ENCODE measurements around the gene ERLEC1. TPM values are rescaled to one million over a fixed set of nuclear protein-coding genes. Genes with fewer than 3 reads are reported as not detected.

Gene ERLEC1
- total RNA-seq, 4 donors from 2014 or later, result 26.7 to 53.6 (median 28.9) TPM

DNA sequence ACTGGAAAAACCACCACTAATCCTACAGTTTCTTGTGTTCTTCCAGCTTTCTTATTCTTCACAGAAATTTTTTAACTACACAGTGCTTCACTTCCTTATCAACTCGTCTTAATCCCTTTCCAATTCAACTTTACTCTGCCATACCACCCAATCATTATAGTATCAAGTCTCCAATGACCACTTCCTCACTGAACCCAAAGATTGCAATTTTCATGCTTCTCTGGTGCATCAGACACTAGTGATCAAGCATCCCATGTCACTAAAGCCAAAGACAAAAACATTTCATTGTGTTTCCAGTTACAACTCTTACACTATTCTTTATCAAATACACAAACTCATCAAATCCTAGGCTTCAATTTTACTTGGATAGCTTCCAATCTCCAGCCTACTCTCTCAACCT lies 9.7 kb upstream of the ERLEC1 start:
- in situ Hi-C loops (cut with MboI; ENCODE audit: low sequenced_read_pairs in 4 of 4) (no loop called here), intact Hi-C loops (cut with DNase I; ENCODE audit: low total_unique reads) (no loop called here)
- TF ChIP-seq POLR2A (IDR thresholded peaks at IDR 0.05), result no peak
- TF ChIP-seq, protein P1, sequence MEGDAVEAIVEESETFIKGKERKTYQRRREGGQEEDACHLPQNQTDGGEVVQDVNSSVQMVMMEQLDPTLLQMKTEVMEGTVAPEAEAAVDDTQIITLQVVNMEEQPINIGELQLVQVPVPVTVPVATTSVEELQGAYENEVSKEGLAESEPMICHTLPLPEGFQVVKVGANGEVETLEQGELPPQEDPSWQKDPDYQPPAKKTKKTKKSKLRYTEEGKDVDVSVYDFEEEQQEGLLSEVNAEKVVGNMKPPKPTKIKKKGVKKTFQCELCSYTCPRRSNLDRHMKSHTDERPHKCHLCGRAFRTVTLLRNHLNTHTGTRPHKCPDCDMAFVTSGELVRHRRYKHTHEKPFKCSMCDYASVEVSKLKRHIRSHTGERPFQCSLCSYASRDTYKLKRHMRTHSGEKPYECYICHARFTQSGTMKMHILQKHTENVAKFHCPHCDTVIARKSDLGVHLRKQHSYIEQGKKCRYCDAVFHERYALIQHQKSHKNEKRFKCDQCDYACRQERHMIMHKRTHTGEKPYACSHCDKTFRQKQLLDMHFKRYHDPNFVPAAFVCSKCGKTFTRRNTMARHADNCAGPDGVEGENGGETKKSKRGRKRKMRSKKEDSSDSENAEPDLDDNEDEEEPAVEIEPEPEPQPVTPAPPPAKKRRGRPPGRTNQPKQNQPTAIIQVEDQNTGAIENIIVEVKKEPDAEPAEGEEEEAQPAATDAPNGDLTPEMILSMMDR (IDR thresholded peaks at IDR 0.05 in 4 of 5, conservative IDR thresholded peaks at IDR 0.05 in 1 of 5), result no peak
- H3K27me3 ChIP-seq, result no peaks in the 10 kb centered on the region
- no peak overlapping the region for H3K27ac ChIP-seq
- H3K36me3 ChIP-seq, result peaks cover 0 to 10% of the 10 kb centered on the region in 2 donors
- H3K4me1 ChIP-seq, result no peaks in the 10 kb centered on the region
- no peak overlapping the region for H3K4me3 ChIP-seq
- no peaks in the 10 kb centered on the region for H3K9me3 ChIP-seq
- no peak for ATAC-seq
- no peak for DNase-seq

DNA sequence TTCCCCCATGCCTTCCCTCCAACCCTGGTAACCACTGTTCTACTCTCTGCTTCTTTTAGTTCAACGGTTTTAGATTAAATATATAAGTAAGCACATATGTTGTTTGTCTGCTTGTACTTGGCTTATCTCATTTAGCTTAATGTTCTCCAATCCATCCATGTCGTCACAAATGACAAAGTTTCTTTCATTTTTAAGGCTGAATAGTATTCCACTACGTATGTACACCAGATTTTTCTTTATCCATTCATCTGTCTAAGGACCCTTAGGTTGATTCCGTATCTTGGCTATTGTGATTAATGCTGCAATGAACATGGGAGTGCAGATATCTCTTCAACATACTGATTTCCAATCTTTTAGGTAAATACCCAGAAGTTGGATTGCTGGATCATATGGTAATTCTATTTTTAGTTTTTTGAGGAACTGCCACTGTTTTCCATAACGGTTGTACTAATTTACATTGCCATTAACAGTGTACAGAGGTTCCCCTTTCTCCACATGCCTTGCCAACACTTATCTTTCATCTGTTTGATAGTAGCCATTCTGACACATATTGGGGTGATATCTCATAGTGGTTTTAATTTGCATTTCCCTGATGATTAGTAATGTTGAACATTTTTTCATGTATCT lies 8.2 kb upstream of the ERLEC1 start:
- intact Hi-C loops (cut with DNase I; ENCODE audit: low total_unique reads) (no loop called here), in situ Hi-C loops (cut with MboI; ENCODE audit: low sequenced_read_pairs in 4 of 4) (no loop called here)
- H3K27ac ChIP-seq, result no peak overlapping the region
- TF ChIP-seq POLR2A (IDR thresholded peaks at IDR 0.05), result no peak
- TF ChIP-seq, protein P1 (IDR thresholded peaks at IDR 0.05 in 4 of 5, conservative IDR thresholded peaks at IDR 0.05 in 1 of 5), result no peak
- ATAC-seq (no peak), DNase-seq (no peak)
- H3K36me3 ChIP-seq, result peaks cover 0 to 10% of the 10 kb centered on the region in 2 donors
- no peaks in the 10 kb centered on the region for H3K9me3 ChIP-seq
- no peaks in the 10 kb centered on the region for H3K27me3 ChIP-seq
- peaks cover 0 to 5% of the 10 kb centered on the region in 2 donors for H3K4me1 ChIP-seq
- no peak overlapping the region for H3K4me3 ChIP-seq

DNA sequence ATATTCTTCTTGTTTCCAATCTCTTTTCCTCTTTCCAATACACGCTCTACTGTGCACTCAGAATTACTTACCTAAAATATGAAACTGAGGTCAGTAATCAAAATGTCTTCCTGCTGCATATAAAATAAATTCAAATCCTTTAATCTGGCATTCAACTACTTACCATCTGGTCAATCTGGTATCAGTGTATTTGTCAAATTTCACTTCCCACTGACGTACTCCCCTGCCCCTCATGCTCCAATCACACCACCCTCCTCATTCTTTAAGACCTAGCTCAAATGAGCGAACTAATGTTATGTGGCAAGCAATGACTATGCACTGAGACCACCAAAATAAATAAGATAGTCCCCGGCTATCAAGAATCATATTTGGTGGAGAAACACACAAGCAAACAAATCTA lies 6.8 kb upstream of the ERLEC1 start:
- ATAC-seq, result no peak
- no peak overlapping the region for H3K4me3 ChIP-seq
- no peak overlapping the region for H3K27ac ChIP-seq
- H3K36me3 ChIP-seq, result peaks cover 0 to 10% of the 10 kb centered on the region in 2 donors
- H3K27me3 ChIP-seq, result no peaks in the 10 kb centered on the region
- DNase-seq, result no peak
- in situ Hi-C loops (cut with MboI; ENCODE audit: low sequenced_read_pairs in 4 of 4), result no loop called here
- no peak for TF ChIP-seq POLR2A (IDR thresholded peaks at IDR 0.05)
- TF ChIP-seq, protein P1 (IDR thresholded peaks at IDR 0.05 in 4 of 5, conservative IDR thresholded peaks at IDR 0.05 in 1 of 5), result no peak
- peaks cover 7 to 15% of the 10 kb centered on the region in 2 donors for H3K4me1 ChIP-seq
- intact Hi-C loops (cut with DNase I; ENCODE audit: low total_unique reads), result no loop called here
- no peaks in the 10 kb centered on the region for H3K9me3 ChIP-seq

DNA sequence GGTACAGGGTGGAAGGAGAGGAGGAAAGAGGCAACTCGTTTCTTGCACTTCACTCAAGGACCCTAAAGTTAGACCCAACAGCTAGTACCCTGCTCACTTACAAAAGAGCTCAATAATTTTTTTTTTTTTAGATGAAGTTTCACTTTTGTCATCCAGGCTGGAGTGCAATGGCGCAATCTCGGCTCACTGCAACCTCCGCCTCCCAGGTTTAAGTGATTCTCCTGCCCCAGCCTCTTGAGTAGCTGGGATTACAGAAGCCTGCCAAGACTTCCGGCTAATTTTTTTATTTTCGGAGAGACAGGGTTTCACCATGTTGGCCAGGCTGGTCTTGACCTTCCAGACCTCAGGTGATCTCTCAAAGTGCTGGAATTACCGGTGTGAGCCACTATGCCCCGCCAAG lies 4.2 kb upstream of the ERLEC1 start:
- Histone ChIP-seq H3K4me1 (peaks cover 17 to 29% of the 10 kb centered on the region in 2 donors), H3K27me3 (no peaks in the 10 kb centered on the region), H3K9me3 (no peaks in the 10 kb centered on the region), H3K4me3 (no peak overlapping the region), H3K36me3 (peaks cover 0 to 4% of the 10 kb centered on the region in 2 donors), H3K27ac (no peak overlapping the region)
- in situ Hi-C loops (cut with MboI; ENCODE audit: low sequenced_read_pairs in 4 of 4), result no loop called here
- DNase-seq (no peak), ATAC-seq (no peak)
- intact Hi-C loops (cut with DNase I; ENCODE audit: low total_unique reads), result no loop called here
- no peak for TF ChIP-seq POLR2A (IDR thresholded peaks at IDR 0.05)
- TF ChIP-seq, protein P1 (IDR thresholded peaks at IDR 0.05 in 4 of 5, conservative IDR thresholded peaks at IDR 0.05 in 1 of 5), result no peak

DNA sequence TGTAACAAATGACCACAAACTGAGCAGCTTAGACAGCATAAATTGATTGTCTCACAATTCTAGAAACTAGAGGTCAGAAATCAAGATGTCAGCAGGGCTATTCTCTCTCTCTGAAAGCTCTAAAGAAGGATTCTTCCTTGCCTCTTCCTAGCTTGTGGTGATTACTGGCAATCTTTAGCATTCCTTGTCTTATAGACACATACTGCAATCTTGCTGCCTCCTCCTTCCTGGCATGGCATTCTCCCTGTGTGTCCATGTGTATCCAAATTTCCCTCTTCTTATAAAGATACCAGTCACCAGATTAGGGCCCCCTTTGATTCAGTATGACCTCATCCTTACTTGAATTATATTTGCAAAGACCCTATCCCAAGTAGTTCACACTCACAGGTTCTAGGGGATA lies 2.4 kb upstream of the ERLEC1 start:
- no peak for ATAC-seq
- Histone ChIP-seq H3K27me3 (no peaks in the 10 kb centered on the region), H3K9me3 (no peaks in the 10 kb centered on the region), H3K27ac (no peak overlapping the region), H3K36me3 (peaks cover 0 to 4% of the 10 kb centered on the region in 2 donors), H3K4me1 (peaks cover 31 to 40% of the 10 kb centered on the region in 2 donors), H3K4me3 (no peak overlapping the region)
- intact Hi-C loops (cut with DNase I; ENCODE audit: low total_unique reads), result no loop called here
- DNase-seq, result no peak
- in situ Hi-C loops (cut with MboI; ENCODE audit: low sequenced_read_pairs in 4 of 4), result no loop called here
- TF ChIP-seq POLR2A (IDR thresholded peaks at IDR 0.05), result no peak
- TF ChIP-seq, protein P1 (IDR thresholded peaks at IDR 0.05 in 4 of 5, conservative IDR thresholded peaks at IDR 0.05 in 1 of 5), result no peak
